Astrocyte (in vitro differentiated cells and primary cell): ENCODE measurements around the gene PPT2.

Experiments used
- CTCF ChIP-seq: IDR thresholded peaks from 2 replicates; pipeline ENCODE4 v1.5.1; 2011; ENCODE audit warnings: low read depth, mild to moderate bottlenecking, inconsistent platforms, low read length, moderate library complexity; ENCODE audit not compliant: insufficient read depth
- EZH2 ChIP-seq: IDR thresholded peaks from 2 replicates; pipeline ENCODE4 v1.6.1; 2012; ENCODE audit warnings: mild to moderate bottlenecking, low read length, inconsistent platforms; ENCODE audit not compliant: insufficient read depth

- TF ChIP-seq CTCF (no peak), EZH2 (no peak)
Observed at GRCh38 chr6:32146687-32147086, 7.3 kb upstream of the PPT2 start.
